HK-2 (cell line): ENCODE results near the gene ICAM4.
"Not testable (repeated sequence)": the region's sequence is repeated elsewhere in the genome, so short reads cannot be mapped to it uniquely, and the experiment has no call there.

ENCODE experiments used
- DNase-seq: peaks from one replicate; pipeline ENCODE4 v3.0.0-alpha.2; 2018; ENCODE audit not compliant: unreplicated experiment

The ICAM4 gene

GRCh38 chr19:10318807-10319682, 32.3 kb downstream of the ICAM4 start:
- no peak for DNase-seq

- DNase-seq: no peak
Observed at GRCh38 chr19:10320602-10321416, 34.1 kb downstream of the ICAM4 start.

DNA sequence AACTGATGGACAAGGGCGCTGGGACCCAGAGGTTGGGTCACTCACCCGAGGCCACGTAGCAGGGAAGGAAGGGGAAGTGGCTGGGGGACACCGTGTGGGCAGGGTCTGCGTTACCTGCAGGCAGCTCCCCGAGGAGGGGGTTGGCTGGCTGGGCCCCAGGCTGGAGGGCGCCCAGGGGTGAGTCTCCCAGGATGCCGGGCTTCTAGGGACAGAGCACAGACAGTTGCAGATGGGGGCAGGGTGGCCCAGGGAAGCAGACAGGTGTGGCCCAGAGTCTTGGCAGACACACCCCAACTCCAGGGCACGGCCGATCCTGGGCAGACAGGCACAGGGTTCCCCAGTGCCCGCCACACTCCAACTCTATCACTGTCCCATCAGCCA, 34.7 kb downstream of the ICAM4 start:
- DNase-seq: no peak

DNA sequence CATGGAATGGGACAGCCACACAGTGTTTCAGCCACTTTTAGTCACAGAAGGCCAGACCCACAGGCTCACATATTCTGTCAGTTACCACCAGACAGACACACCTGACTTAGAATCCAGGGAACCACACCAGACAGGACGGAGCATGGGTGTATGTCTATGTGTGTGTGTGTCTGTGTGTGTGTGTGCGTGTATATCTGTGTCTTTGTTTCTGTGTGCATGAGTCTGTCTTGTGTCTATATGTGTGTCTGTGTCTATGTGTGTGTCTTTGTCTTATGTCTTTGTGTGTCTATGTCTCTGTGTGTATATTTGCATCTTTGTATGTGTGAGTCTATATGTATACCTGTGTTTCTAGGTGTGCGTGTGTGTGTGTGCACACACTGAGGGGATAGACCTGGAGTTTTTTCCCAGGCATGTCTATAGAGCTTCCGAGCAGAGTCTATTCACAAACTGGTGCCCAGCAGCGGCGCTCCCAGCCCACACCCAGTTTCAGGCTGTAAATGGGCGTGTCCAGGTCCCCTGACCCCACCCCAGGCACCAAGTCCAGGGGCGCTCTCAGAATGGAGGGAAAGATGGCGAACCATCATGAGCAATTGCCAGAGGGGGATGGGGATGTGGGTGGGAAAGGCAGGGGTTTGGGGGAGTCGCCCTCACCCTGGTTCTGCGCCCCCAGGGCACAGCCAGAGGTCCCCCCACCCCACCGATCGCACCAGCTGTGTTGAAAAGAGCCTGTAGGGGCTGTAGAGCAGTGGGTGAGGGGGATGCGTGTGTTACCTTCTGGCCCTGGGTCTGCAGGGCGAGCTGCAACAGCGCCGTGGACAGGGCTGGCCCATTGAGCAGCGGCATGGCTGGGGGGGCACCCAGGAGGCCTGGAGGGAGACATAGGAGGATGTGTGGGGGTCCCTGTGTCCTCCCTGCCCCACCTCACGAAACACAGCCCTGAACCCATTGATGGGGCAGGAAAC, 35.4 kb downstream of the ICAM4 start:
- DNase-seq: no peak

- no peak for DNase-seq
Observed at GRCh38 chr19:10325732-10326131, 39.0 kb downstream of the ICAM4 start.

DNA sequence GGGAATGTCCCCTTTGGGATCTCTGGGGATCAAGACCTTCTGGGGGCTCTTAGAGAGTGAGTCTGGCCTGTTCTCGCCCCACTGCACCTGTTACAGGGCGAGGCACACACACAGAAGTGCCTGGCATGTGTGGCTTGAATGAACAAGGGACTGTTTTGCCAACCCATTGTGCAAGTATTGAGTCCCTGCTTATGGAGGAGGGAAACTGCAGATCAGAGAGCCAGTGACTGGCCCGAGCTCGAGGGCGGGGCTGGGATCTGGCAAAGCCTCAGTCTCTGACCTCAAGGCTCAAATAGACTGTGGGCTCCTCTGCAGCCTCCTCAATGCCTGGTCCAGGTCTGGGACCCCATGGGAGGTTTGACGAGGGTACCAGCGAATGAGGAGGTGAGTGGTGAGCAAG, 41.0 kb downstream of the ICAM4 start:
- DNase-seq: no peak

DNA sequence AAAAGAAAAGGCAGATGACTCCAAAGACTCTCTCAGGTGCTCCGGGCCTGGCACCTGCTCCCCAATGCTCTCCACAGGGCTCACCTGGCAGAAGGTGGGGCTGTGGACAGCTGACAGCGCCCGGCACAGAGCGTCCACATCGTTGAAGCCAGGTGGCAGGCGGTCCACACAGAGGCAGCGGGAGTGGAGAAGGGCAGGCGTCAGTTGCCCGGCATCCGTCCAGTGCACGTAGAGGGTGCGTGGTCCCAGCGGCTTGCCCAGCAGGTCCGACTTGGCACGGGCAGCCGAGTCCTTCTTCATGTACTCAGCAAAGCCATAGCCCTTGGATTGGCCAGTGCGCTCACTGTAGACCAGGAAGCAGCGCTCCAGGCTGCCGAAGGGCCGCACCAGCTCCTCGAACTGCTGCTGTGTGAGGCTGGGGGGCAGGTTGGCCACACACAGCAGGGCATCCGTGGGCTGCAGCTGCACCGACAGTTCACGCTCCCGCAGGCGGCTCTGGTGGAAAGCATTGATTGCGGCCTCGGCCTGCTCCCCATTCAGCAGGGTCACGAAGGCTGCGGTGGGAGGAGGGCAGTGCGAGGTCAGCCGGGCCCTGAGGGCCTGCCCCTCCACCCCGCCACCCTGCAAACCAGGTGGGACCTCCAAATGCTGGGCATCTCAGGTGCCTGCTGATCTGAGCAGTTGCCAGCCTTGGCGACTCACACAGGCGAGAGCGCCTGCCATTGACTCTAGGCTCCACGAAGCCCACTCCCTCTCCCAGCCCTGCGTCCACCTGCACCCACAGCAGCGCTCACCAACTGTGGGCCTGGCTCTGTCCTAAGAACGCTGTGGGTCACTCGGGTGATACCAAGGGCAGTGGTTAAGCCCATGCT, 42.0 kb downstream of the ICAM4 start:
- no peak for DNase-seq

GRCh38 chr19:10329555-10329954, 42.8 kb downstream of the ICAM4 start:
- DNase-seq: no peak

DNA sequence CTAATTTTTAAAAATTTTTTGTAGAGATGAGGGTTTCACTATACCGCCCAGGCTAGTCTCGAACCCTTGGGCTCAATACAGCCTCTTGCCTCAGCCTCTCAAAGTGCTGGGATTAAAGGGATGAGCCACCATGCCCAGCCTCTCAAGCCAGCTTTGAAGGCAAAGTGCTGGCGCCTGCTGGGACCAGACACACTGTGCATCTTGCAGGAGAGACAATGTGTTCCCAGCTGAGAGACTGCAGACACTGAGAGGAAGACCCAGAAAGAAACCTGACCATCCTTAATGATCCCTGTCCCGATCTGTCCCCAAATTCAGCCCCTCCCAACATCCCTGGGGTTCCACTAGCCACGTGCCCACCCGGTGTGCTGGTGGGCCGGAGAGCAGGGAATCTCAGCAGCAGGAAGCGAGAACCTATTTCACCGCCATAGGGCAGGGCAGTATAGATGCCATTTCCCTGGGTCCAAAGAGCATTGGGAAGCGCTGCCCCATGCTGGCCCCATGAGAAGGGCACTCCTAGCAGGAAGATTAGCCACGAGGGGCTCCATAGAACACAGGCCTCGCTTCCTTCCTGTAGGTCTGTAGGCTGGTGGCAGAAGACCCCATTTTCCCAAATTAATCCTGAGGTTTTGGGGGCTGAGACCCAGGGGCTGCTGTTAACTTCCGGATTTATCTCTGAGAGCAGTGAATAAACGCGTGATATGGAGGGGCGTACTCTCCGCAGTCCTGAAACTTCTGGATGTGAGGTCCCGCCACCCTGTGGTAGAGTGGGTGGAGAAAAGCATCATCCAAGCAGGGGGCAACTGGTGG, 45.6 kb downstream of the ICAM4 start:
- no peak for DNase-seq

- DNase-seq: peak; percentile 97
Observed at GRCh38 chr19:10332965-10333757, 46.4 kb downstream of the ICAM4 start, which contains the start of gene RAVER1. RAVER1 (minus strand) TSS chr19:10333529; CDS start chr19:10333507, 22 bp downstream.

GRCh38 chr19:10333758-10334587, 47.2 kb downstream of the ICAM4 start:
- no peak for DNase-seq

DNA sequence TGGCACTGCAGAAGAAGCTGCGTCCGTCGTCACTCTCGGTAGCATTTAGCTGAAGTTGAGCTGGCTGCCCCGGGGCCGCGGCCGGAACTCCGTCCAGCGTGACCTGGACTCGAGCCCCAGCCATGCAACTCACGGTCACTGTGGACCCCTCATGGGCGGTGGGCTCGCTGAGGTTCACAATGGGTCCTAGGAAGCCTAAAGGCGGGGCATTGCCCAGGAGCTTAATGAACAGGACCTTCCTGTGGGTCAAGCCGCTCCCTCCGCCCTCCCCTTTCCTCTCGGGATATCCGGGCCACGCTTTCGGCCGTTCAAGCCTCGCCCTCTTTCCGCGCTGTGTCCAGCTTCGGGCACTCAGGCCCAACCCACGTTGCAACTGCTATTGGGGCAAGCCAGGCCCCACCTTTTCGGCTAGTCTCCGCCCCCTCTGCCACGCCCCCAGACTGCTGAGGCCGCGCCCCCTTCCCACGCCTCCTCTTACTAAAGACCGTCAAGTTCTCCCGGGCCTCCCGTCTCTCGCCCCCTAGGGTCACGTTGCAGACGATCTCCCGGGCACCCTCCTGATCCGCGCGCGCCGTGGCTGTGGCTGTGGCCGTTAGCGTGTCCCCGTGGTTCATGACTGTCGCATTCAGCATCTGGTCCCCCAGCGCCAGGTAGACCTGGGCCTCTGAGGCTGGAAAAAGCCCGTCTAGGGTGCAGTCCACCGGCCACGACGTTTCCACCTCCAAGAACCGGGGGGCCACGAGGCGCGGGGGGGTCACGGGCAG, 48.0 kb downstream of the ICAM4 start:
- DNase-seq: peak; percentile 96

DNA sequence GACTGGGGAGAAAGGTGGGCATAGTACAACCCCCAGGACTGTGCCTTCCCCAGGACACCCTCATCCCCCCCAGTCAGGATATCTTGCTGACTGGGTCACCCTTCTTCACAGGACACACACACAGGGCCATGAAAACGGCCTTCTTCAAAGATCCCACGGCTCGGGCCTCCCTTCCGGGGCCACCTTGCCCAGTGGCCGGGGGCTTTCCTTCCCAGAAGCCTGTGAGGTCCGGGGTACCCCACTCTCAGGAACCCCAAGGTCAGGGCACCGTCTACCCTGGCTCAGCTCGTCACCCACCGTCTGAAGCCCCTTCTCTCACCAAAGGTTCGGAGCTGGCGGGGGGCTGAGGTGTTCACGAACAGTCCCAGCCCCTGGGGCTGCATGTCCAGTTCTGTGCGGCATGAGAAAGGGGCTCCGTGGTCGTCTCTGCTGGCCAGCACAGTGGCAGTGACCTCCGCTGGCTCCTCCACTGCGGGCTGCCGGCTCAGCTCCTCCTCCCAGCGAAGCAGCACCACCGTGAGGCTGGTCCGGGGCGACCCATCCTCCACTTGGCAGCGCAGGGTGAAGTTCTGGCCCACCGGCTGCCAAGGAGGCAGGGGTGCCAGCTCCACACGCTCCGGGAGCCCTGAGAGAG, 48.7 kb downstream of the ICAM4 start:
- DNase-seq: no peak

- not testable (repeated sequence) for DNase-seq
Observed at GRCh38 chr19:10336725-10337124, 50.0 kb downstream of the ICAM4 start.
